Keratinocyte (primary cell): ENCODE data around the gene SPRED2. TPM values are rescaled to one million over a fixed set of nuclear protein-coding genes. Genes with fewer than 3 reads are reported as not detected.
A peak's percentile ranks its signal among the peaks of the same experiment; 100 is the strongest.

ENCODE experiments used
- DNase-seq: peaks from one replicate; pipeline ENCODE4 v3.0.0-alpha.2; 2011; ENCODE audit warnings: low read depth, missing footprints, low spot score
- FAIRE-seq: peaks from 2 replicates; lab custom pipeline; 2011; peaks lifted over from hg19 to GRCh38; lab: Jason Lieb, UNC
- H2AFZ ChIP-seq: 2 replicates; pipeline ENCODE4 v1.6.0; 2012; ENCODE audit warnings: low read length, control low read depth, inconsistent platforms; ENCODE audit not compliant: control insufficient read depth
- H3K27ac ChIP-seq: 2 replicates; pipeline ENCODE4 v1.5.1; 2011; ENCODE audit warnings: low read length; ENCODE audit not compliant: control insufficient read depth, insufficient read depth
- H3K27me3 ChIP-seq: 3 replicates; pipeline ENCODE4 v1.6.0; 2011; ENCODE audit warnings: low read length; ENCODE audit not compliant: control insufficient read depth, insufficient read depth; ENCODE audit errors: extremely low read depth
- H3K36me3 ChIP-seq, 2 experiments: 2 replicates in 1 of 2; 3 replicates in 1 of 2; pipeline ENCODE4 v1.5.1; 2011; ENCODE audit warnings: low read length in 2 of 2, mild to moderate bottlenecking in 1 of 2; ENCODE audit not compliant: control insufficient read depth in 2 of 2, insufficient read depth in 2 of 2; ENCODE audit errors: extremely low read depth in 1 of 2
- H3K4me1 ChIP-seq: 3 replicates; pipeline ENCODE4 v1.5.1; 2011; ENCODE audit warnings: low read length; ENCODE audit not compliant: control insufficient read depth, insufficient read depth; ENCODE audit errors: extremely low read depth
- H3K4me2 ChIP-seq: 3 replicates; pipeline ENCODE4 v1.6.0; 2011; ENCODE audit warnings: low read depth, low read length; ENCODE audit not compliant: control insufficient read depth, insufficient read depth; ENCODE audit errors: extremely low read depth
- H3K4me3 ChIP-seq, 3 experiments: fragments of 200-600 bp in 1 of 3; sonication (generic) in 1 of 3; 2 replicates in 2 of 3; 3 replicates in 1 of 3; pipeline ENCODE4 v1.5.1; 2011 to 2016; ENCODE audit warnings: low read length in 3 of 3, mild to moderate bottlenecking in 3 of 3, control low read depth in 2 of 3, inconsistent platforms in 1 of 3, low read depth in 1 of 3, mixed read lengths in 1 of 3, mixed run types in 1 of 3, moderate library complexity in 1 of 3; ENCODE audit not compliant: control insufficient read depth in 2 of 3, insufficient read depth in 2 of 3; ENCODE audit errors: extremely low read depth in 1 of 3
- H3K79me2 ChIP-seq: 2 replicates; pipeline ENCODE4 v1.6.0; 2012; ENCODE audit warnings: low read length; ENCODE audit not compliant: control insufficient read depth, insufficient read depth
- H3K9ac ChIP-seq: 3 replicates; pipeline ENCODE4 v1.6.0; 2011; ENCODE audit warnings: low read length; ENCODE audit not compliant: control insufficient read depth, insufficient read depth; ENCODE audit errors: extremely low read depth
- H3K9me1 ChIP-seq: 3 replicates; pipeline ENCODE4 v1.6.0; 2011; ENCODE audit warnings: low read length; ENCODE audit not compliant: control insufficient read depth, insufficient read depth; ENCODE audit errors: extremely low read depth
- H3K9me3 ChIP-seq: 2 replicates; pipeline ENCODE4 v1.5.1; 2012; ENCODE audit warnings: low read depth, low read length; ENCODE audit not compliant: control insufficient read depth
- H4K20me1 ChIP-seq: 3 replicates; pipeline ENCODE4 v1.6.0; 2011; ENCODE audit warnings: low read length; ENCODE audit not compliant: control insufficient read depth, insufficient read depth; ENCODE audit errors: extremely low read depth
- EZH2 ChIP-seq: IDR thresholded peaks from one replicate; pipeline ENCODE4 v1.6.1; 2012; ENCODE audit warnings: inconsistent platforms, mild to moderate bottlenecking, low read length, moderate library complexity
- dilution Hi-C: fragments of 300-500 bp; cut with MboI; formaldehyde crosslinking; loops from one replicate; pipeline ENCODE4 v1.7.0; 2020; ENCODE audit warnings: low sequenced_read_pairs; ENCODE audit not compliant: extremely low pct_ligation_motif_present
- polyA plus RNA-seq, 5 experiments: library from polyadenylated mRNA; depleted of rRNA in 3 of 5; stranded (reverse) in 3 of 5; stranded (forward) in 1 of 5; unstranded in 1 of 5; fragments of >200 nt; gene quantifications; 1 replicate in 1 of 5; 2 replicates in 3 of 5; 3 replicates in 1 of 5; pipeline versions ENCODE4 v1.2.1 to v1.2.3, GENCODE V29; 2011 to 2012; ENCODE audit warnings: missing spikeins in 2 of 5, low read depth in 1 of 5, low replicate concordance in 1 of 5
- TF ChIP-seq, protein P1 (sequence below), 3 experiments: IDR thresholded peaks in 1 of 3; conservative IDR thresholded peaks in 1 of 3; optimal IDR thresholded peaks in 1 of 3; 2 replicates in 2 of 3; 3 replicates in 1 of 3; pipeline versions ENCODE3 to v1.5.1; 2011; ENCODE audit warnings: low read length in 3 of 3, mild to moderate bottlenecking in 3 of 3, moderate library complexity in 2 of 3, control low read depth in 1 of 3, inconsistent platforms in 1 of 3; ENCODE audit not compliant: insufficient read depth in 2 of 3; ENCODE audit errors: extremely low read depth in 1 of 3

SPRED2 gene
- polyA plus RNA-seq, 1 donor (not counting 4 experiments of a cell fraction or from before 2014, with no cell fraction given) = 26.8 TPM

- H2AFZ ChIP-seq = no peak overlapping the region
- H3K27me3 ChIP-seq = no peaks in the 10 kb centered on the region
- no peak for TF ChIP-seq EZH2
- TF ChIP-seq, protein P1, sequence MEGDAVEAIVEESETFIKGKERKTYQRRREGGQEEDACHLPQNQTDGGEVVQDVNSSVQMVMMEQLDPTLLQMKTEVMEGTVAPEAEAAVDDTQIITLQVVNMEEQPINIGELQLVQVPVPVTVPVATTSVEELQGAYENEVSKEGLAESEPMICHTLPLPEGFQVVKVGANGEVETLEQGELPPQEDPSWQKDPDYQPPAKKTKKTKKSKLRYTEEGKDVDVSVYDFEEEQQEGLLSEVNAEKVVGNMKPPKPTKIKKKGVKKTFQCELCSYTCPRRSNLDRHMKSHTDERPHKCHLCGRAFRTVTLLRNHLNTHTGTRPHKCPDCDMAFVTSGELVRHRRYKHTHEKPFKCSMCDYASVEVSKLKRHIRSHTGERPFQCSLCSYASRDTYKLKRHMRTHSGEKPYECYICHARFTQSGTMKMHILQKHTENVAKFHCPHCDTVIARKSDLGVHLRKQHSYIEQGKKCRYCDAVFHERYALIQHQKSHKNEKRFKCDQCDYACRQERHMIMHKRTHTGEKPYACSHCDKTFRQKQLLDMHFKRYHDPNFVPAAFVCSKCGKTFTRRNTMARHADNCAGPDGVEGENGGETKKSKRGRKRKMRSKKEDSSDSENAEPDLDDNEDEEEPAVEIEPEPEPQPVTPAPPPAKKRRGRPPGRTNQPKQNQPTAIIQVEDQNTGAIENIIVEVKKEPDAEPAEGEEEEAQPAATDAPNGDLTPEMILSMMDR (optimal IDR thresholded peaks at IDR 0.05 in 1 of 3, IDR thresholded peaks at IDR 0.05 in 1 of 3, conservative IDR thresholded peaks at IDR 0.05 in 1 of 3; ENCODE audit: extremely low read depth in 1 of 3, insufficient read depth in 2 of 3, low read length in 3 of 3) = no peak
- dilution Hi-C loops = no loop called here
- peak overlapping the region; percentile 95 for H3K27ac ChIP-seq
- H3K4me1 ChIP-seq = peaks cover 52% of the 10 kb centered on the region
- H3K4me3 ChIP-seq = peak overlapping the region in 1 of 3 experiments; percentile 53
- peak overlapping the region; percentile 83 for H3K4me2 ChIP-seq
- H3K79me2 ChIP-seq = peaks cover 15% of the 10 kb centered on the region
- peaks cover 2% of the 10 kb centered on the region for H3K9me1 ChIP-seq
- H3K9ac ChIP-seq = peak overlapping the region; percentile 72
- no peak for DNase-seq
- no peaks in the 10 kb centered on the region for H4K20me1 ChIP-seq
- no peak for FAIRE-seq
- H3K36me3 ChIP-seq = peaks cover 5 to 21% of the 10 kb centered on the region in 2 experiments
- no peaks in the 10 kb centered on the region for H3K9me3 ChIP-seq
Measured at GRCh38 chr2:65320946-65321345, 111.5 kb downstream of the SPRED2 start.

GRCh38 chr2:65320042-65320725 lies 112.2 kb downstream of the SPRED2 start:
- peak; percentile 90 for FAIRE-seq
- peak overlapping the region; percentile 95 for H3K27ac ChIP-seq
- peak; percentile 84 for DNase-seq
- H3K4me1 ChIP-seq = peaks cover 60% of the 10 kb centered on the region
- H3K9ac ChIP-seq = peak overlapping the region; percentile 72
- peaks cover 15% of the 10 kb centered on the region for H3K79me2 ChIP-seq
- no peaks in the 10 kb centered on the region for H4K20me1 ChIP-seq
- H3K27me3 ChIP-seq = no peaks in the 10 kb centered on the region
- H3K4me3 ChIP-seq = peak overlapping the region in 2 of 3 experiments; percentile 8 to 53
- H3K36me3 ChIP-seq = peaks cover 3 to 20% of the 10 kb centered on the region in 2 experiments
- H2AFZ ChIP-seq = peak overlapping the region; percentile 42
- H3K9me3 ChIP-seq = no peaks in the 10 kb centered on the region
- H3K4me2 ChIP-seq = peak overlapping the region; percentile 83
- dilution Hi-C loops = no loop called here
- TF ChIP-seq, protein P1 (optimal IDR thresholded peaks at IDR 0.05 in 1 of 3, IDR thresholded peaks at IDR 0.05 in 1 of 3, conservative IDR thresholded peaks at IDR 0.05 in 1 of 3; ENCODE audit: extremely low read depth in 1 of 3, insufficient read depth in 2 of 3, low read length in 3 of 3) = peak; percentile 72 to 89 (median 80)
- TF ChIP-seq EZH2 = no peak
- H3K9me1 ChIP-seq = peaks cover 2% of the 10 kb centered on the region
